Mucosa of rectum (tissue), 2 donors: ENCODE results near the gene ZGPAT.

ENCODE experiments used
- H3K27ac ChIP-seq, 2 donors: one replicate each; pipeline ENCODE4 v1.7.0; 2013; ENCODE audit warnings: inconsistent platforms in 2 of 2, low read depth in 2 of 2, low read length in 2 of 2
- H3K27me3 ChIP-seq, 2 donors: one replicate each; pipeline ENCODE4 v1.7.0; 2013; ENCODE audit warnings: low read length in 2 of 2; ENCODE audit not compliant: control insufficient read depth in 2 of 2, insufficient read depth in 2 of 2
- H3K36me3 ChIP-seq, 2 donors: one replicate each; pipeline ENCODE4 v1.7.0; 2013; ENCODE audit warnings: low read length in 2 of 2; ENCODE audit not compliant: control insufficient read depth in 2 of 2, insufficient read depth in 2 of 2
- H3K4me1 ChIP-seq, 2 donors: one replicate each; pipeline ENCODE4 v1.7.0; 2013; ENCODE audit warnings: low read length in 2 of 2, mild to moderate bottlenecking in 1 of 2; ENCODE audit not compliant: control insufficient read depth in 2 of 2, insufficient read depth in 2 of 2
- H3K4me3 ChIP-seq, 2 donors: one replicate each; pipeline ENCODE4 v1.7.0; 2013; ENCODE audit warnings: low read length in 2 of 2
- H3K9ac ChIP-seq, 2 donors: one replicate each; pipeline ENCODE4 v1.7.0; 2013; ENCODE audit warnings: low read length in 2 of 2, low read depth in 1 of 2, mild to moderate bottlenecking in 1 of 2
- H3K9me3 ChIP-seq, 2 donors: one replicate each; pipeline ENCODE4 v1.7.0; 2013; ENCODE audit warnings: low read length in 2 of 2; ENCODE audit not compliant: control insufficient read depth in 2 of 2
- donor health status: healthy.
- donor health status: Normal muscosa, but diverticular disease.

Gene ZGPAT

DNA sequence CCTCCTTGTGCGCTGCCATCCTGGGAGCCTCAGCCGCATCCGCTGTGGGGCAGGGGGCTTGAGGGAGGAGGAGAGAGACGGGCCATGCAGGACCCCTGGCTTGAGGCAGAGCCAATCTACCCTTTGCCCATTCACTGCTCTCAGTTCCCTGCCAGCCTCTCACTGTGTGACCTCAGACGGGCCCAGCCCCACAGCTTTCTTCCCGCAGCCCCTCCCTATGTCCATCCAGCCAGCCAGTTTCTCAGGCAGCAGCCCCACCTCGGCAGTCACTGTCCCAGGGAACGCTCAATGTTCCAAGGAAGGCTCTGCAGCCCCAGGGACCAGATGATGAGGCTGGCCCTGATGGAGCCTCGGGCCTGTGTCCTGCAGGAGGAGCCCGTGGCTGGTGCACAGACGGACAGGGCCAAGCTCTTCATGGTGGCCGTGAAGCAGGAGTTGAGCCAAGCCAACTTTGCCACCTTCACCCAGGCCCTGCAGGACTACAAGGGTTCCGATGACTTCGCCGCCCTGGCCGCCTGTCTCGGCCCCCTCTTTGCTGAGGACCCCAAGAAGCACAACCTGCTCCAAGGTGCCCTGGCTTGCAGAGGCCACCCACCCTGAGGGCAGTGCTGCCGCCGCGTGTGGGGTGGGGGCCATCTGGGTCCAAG, 15.3 kb upstream of the ZGPAT start:
- H3K9ac ChIP-seq: peak overlapping the region in 1 of 2 donors; percentile 3
- peaks cover 0 to 3% of the 10 kb centered on the region in 2 donors for H3K36me3 ChIP-seq
- peaks cover 41 to 50% of the 10 kb centered on the region in 2 donors for H3K4me1 ChIP-seq
- no peak overlapping the region for H3K4me3 ChIP-seq
- H3K27me3 ChIP-seq: no peaks in the 10 kb centered on the region
- H3K27ac ChIP-seq: peak overlapping the region in 1 of 2 donors; percentile 30
- no peaks in the 10 kb centered on the region for H3K9me3 ChIP-seq

DNA sequence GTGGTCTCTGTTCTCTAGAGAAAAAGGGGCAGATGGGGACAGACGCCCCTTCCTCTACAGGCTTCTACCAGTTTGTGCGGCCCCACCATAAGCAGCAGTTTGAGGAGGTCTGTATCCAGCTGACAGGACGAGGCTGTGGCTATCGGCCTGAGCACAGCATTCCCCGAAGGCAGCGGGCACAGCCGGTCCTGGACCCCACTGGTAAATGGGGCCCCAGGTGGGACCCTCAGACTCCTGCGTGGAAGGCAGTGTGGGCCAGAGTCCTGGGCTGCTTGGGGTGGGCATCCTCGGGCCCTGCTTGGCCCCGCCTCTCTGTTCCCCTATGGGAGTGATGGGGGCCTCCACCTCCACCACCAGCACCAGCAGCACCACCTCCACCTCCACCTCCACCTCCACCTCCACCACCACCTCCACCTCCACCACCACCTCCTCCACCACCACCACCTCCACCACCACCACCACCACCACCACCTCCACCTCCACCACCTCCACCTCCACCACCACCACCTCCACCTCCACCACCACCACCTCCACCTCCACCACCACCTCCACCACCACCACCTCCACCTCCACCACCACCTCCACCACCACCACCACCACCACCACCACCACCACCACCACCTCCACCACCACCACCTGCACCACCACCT, 14.6 kb upstream of the ZGPAT start:
- Histone ChIP-seq H3K27ac (no peak overlapping the region), H3K4me1 (peaks cover 40 to 47% of the 10 kb centered on the region in 2 donors), H3K27me3 (no peaks in the 10 kb centered on the region), H3K36me3 (peaks cover 0 to 3% of the 10 kb centered on the region in 2 donors), H3K9ac (no peak overlapping the region), H3K4me3 (no peak overlapping the region), H3K9me3 (no peaks in the 10 kb centered on the region)

DNA sequence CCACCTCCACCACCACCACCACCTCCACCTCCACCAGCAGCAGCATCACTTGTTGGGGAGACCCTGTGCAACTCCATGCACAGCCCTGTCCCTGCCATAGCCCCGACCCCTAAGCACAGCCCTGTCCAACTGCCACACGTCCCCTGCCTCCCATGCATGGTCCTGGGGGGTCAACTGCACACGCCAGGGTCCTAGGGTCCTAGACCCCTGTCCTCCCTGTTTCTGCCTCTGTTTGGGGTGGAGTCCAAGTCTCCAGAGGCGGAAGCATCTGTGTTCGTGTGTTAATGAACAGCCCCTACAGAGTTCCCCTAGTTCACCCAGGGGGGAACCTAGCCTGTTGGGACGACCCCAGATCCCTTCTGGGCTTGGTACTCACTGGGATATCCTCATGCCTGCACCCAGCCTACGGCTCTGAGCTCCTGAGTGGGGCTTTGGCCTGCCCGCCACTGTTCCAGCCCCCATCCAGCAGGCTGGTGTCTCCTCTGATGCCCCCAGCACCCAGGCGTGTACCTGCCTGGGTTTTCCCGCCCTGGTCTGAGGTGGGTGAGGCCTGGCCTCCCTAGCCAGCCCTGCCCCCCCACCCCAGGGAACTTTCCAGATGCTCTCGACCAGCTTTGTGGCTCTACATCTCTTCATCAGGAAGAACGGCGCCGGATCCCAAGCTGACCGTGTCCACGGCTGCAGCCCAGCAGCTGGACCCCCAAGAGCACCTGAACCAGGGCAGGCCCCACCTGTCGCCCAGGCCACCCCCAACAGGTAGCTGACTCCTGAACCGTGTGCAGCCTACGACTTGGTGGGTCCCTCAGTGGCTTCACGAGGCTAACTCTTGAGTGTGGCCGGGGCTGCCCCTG, 13.9 kb upstream of the ZGPAT start:
- H3K27ac ChIP-seq: no peak overlapping the region
- peaks cover 0 to 3% of the 10 kb centered on the region in 2 donors for H3K36me3 ChIP-seq
- no peak overlapping the region for H3K9ac ChIP-seq
- no peaks in the 10 kb centered on the region for H3K27me3 ChIP-seq
- H3K4me3 ChIP-seq: no peak overlapping the region
- peaks cover 40 to 47% of the 10 kb centered on the region in 2 donors for H3K4me1 ChIP-seq
- no peaks in the 10 kb centered on the region for H3K9me3 ChIP-seq

DNA sequence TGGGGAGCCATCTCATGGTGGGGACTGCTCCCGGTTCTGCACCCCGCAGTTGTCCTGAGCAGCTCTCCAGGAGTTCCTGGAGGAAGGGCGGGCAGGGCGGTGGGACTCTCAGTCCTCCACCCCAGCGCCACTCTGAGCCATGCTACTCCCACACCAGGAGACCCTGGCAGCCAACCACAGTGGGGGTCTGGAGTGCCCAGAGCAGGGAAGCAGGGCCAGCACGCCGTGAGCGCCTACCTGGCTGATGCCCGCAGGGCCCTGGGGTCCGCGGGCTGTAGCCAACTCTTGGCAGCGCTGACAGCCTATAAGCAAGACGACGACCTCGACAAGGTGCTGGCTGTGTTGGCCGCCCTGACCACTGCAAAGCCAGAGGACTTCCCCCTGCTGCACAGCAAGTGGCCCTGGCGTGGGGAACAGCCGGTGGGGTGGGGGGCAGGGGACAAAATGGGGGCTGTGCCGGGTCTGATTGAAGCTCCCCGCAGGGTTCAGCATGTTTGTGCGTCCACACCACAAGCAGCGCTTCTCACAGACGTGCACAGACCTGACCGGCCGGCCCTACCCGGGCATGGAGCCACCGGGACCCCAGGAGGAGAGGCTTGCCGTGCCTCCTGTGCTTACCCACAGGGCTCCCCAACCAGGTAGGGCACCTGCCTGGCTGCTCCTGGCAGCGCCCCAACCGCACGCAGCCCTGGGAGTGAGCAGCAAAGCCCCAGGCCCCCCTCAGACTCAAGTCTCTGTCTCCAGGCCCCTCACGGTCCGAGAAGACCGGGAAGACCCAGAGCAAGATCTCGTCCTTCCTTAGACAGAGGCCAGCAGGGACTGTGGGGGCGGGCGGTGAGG, 13.0 kb upstream of the ZGPAT start:
- Histone ChIP-seq H3K9me3 (no peaks in the 10 kb centered on the region), H3K27ac (no peak overlapping the region), H3K4me3 (no peak overlapping the region), H3K36me3 (peaks cover 0 to 3% of the 10 kb centered on the region in 2 donors), H3K9ac (no peak overlapping the region), H3K27me3 (no peaks in the 10 kb centered on the region), H3K4me1 (peaks cover 34 to 41% of the 10 kb centered on the region in 2 donors)

DNA sequence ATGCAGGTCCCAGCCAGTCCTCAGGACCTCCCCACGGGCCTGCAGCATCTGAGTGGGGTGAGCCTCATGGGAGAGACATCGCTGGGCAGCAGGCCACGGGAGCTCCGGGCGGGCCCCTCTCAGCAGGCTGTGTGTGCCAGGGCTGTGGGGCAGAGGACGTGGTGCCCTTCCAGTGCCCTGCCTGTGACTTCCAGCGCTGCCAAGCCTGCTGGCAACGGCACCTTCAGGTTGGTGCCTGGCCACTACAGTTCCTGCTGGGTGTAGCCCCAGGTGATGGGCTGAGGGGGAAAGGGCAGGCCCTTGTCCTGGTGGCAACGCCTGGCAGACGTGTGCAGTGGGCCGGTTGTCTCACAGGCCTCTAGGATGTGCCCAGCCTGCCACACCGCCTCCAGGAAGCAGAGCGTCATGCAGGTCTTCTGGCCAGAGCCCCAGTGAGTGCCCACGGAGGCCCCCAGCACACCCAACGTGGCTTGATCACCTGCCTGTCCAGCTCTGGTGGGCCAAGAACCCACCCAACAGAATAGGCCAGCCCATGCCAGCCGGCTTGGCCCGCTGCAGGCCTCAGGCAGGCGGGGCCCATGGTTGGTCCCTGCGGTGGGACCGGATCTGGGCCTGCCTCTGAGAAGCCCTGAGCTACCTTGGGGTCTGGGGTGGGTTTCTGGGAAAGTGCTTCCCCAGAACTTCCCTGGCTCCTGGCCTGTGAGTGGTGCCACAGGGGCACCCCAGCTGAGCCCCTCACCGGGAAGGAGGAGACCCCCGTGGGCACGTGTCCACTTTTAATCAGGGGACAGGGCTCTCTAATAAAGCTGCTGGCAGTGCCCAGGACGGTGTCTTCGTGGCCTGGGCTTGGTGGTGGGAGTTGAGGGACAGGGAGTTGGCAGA, 12.2 kb upstream of the ZGPAT start:
- Histone ChIP-seq H3K9ac (no peak overlapping the region), H3K27me3 (no peaks in the 10 kb centered on the region), H3K9me3 (no peaks in the 10 kb centered on the region), H3K36me3 (peaks cover 0 to 3% of the 10 kb centered on the region in 2 donors), H3K27ac (no peak overlapping the region), H3K4me3 (no peak overlapping the region), H3K4me1 (peaks cover 32 to 35% of the 10 kb centered on the region in 2 donors)

DNA sequence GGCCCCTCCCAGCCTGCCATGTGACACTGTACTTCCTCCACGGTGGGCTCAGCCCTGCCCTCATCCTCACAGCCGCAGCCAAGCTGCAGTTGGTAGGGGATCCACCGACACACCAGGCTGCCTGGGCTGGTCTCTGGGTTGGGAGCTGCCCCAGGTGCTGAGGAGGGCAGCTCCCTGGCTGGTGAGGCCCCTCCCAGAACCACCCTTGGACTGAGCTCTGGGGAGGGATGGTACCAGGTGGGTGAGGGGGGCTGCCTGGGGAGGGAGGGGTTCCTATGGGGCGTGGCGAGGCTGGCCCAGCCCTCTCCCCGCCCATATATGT, 11.6 kb upstream of the ZGPAT start:
- Histone ChIP-seq H3K9ac (no peak overlapping the region), H3K36me3 (peaks cover 0 to 3% of the 10 kb centered on the region in 2 donors), H3K27me3 (no peaks in the 10 kb centered on the region), H3K4me3 (no peak overlapping the region), H3K4me1 (peaks cover 26 to 29% of the 10 kb centered on the region in 2 donors), H3K9me3 (no peaks in the 10 kb centered on the region), H3K27ac (no peak overlapping the region)

DNA sequence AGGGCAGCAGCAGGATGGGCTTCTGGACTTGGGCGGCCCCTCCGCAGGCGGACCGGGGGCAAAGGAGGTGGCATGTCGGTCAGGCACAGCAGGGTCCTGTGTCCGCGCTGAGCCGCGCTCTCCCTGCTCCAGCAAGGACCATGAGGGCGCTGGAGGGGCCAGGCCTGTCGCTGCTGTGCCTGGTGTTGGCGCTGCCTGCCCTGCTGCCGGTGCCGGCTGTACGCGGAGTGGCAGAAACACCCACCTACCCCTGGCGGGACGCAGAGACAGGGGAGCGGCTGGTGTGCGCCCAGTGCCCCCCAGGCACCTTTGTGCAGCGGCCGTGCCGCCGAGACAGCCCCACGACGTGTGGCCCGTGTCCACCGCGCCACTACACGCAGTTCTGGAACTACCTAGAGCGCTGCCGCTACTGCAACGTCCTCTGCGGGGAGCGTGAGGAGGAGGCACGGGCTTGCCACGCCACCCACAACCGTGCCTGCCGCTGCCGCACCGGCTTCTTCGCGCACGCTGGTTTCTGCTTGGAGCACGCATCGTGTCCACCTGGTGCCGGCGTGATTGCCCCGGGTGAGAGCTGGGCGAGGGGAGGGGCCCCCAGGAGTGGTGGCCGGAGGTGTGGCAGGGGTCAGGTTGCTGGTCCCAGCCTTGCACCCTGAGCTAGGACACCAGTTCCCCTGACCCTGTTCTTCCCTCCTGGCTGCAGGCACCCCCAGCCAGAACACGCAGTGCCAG, 11.0 kb upstream of the ZGPAT start, which contains the start of gene TNFRSF6B:
Gene TNFRSF6B (plus strand): TSS at position 25 of the 729 bp plus-strand sequence. CDS start 116 bp downstream, at position 141.
- Histone ChIP-seq H3K4me1 (peaks cover 20 to 24% of the 10 kb centered on the region in 2 donors), H3K36me3 (peaks cover 0 to 3% of the 10 kb centered on the region in 2 donors), H3K4me3 (peak within 1 kb of the TSS; percentile 13 to 19), H3K27ac (no peak within 1 kb of the TSS), H3K9ac (no peak within 1 kb of the TSS), H3K27me3 (no peaks in the 10 kb centered on the region), H3K9me3 (no peaks in the 10 kb centered on the region)

DNA sequence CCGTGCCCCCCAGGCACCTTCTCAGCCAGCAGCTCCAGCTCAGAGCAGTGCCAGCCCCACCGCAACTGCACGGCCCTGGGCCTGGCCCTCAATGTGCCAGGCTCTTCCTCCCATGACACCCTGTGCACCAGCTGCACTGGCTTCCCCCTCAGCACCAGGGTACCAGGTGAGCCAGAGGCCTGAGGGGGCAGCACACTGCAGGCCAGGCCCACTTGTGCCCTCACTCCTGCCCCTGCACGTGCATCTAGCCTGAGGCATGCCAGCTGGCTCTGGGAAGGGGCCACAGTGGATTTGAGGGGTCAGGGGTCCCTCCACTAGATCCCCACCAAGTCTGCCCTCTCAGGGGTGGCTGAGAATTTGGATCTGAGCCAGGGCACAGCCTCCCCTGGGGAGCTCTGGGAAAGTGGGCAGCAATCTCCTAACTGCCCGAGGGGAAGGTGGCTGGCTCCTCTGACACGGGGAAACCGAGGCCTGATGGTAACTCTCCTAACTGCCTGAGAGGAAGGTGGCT, 10.4 kb upstream of the ZGPAT start:
- Histone ChIP-seq H3K36me3 (peaks cover 0 to 3% of the 10 kb centered on the region in 2 donors), H3K27ac (no peak overlapping the region), H3K9ac (no peak overlapping the region), H3K4me1 (peaks cover 15 to 18% of the 10 kb centered on the region in 2 donors), H3K27me3 (no peaks in the 10 kb centered on the region), H3K4me3 (peak overlapping the region in 1 of 2 donors; percentile 13), H3K9me3 (no peaks in the 10 kb centered on the region)
